NCI-H1105 (cell line): ENCODE results near the gene MAPK1.
"Not testable (repeated sequence)": the region's sequence is repeated elsewhere in the genome, so short reads cannot be mapped to it uniquely, and the experiment has no call there.

Experiments
- DNase-seq: peaks from one replicate; lab custom pipeline; 2025; lab: John Stamatoyannopoulos, UW

Gene MAPK1

DNA sequence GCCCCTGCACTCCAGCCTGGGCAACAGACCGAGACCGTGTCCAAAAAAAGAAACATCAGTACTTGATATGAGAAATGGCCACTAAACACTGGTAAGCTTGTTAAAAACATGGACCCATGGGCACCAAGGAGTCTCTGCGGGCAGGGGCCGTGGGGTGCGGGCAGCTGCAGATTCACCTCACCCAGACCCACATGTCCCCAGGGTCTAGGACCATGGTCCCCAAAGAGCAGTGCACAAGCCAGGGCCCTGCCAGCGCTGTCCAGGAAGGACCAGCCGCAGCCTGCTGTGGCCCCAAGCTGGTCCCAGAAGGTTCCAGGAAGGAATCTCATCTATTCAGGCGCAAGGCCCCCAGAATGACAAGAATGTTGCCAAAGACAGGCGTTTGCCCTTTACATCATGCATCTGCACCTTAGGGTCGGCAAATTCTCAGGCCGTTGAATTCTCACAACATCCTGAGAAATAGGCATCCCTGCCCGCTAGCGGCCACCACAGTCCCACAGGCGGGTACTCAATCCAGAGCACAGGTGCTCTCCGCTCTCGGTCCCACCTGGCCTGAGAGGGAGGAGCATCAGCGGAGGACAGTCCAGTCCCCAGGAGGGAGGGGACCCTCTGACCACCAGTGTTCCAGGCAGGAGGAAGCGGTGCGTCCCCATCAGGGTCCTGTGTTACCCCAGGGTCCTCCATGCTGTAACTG, 141.3 kb downstream of the MAPK1 start:
- no peak for DNase-seq

DNA sequence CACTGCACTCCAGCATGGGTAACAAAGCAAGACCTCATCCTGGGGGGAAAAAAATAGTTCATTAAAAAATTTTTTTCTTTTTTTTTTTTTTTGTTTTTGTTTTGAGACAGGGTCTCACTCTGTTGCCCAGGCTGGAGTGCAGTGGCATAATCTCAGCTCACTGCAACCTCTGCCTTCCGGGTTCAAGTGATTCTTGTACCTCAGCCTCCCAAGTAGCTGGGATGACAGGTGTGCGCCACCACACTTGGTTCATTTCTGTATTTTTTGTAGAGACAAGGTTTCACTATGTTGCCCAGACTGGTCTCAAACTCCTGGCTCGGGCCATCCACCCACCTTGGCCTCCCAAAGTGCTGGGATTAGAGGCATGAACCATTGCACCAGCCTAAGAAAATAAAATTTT, 142.9 kb downstream of the MAPK1 start:
- DNase-seq, result not testable (repeated sequence)

DNA sequence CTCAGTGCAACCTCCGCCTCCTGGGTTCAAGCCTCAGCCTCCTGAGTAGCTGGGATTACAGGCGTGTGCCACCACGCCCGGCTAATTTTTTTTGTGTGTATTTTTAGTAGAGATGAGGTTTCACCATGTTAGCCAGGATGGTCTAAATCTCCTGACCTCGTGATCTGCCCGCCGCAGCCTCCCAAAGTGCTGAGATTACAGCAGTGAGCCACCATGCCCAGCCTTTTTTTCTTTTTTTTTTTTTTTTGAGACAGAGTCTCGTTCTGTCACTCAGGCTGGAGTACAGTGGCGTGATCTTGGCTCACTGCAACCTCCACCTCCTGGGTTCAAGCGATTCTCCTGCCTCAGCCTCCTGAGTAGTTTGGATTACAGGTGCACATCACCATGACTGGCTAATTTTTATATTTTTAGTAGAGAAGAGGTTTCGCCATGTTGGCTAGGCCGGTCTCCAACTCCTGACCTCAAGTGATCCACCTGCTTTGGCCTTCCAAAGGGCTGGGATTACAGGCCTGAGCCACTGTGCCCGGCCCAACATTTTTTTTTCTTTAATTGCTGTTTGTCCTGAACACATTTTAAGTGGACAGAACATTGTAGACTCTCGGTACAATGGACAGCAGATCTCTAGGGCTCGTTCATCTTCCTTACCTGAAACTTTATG, 146.1 kb downstream of the MAPK1 start:
- DNase-seq, result not testable (repeated sequence)

DNA sequence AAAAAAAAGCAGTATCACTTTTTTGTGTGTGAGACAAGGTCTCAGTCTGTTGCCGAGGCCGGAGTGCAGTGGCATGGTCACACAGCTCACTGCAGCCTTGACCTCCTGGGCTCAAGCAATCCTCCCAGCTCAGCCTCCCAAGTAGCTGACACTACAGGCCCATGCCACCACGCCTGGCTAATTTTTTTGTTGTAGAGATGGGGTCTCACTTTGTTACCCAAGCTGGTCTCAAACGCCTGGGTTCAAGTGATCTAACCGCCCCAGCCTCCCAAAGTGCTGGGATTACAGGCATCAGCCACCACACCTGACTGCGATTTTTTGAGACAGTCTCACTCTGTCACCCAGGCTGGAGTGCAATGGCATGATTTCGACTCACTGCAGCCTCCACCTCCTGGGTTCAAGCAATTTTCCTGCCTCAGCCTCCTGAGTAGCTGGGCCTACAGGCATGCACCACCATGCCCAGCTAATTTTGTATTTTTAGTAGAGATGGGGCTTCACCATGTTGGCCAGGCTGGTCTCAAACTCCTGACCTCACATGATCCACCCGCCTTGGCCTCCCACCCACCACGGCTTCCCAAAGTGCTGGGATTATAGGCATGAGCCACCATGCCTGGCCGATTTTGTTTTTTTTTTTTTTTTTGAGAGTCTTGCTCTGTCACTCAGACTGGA, 147.1 kb downstream of the MAPK1 start:
- not testable (repeated sequence) for DNase-seq

DNA sequence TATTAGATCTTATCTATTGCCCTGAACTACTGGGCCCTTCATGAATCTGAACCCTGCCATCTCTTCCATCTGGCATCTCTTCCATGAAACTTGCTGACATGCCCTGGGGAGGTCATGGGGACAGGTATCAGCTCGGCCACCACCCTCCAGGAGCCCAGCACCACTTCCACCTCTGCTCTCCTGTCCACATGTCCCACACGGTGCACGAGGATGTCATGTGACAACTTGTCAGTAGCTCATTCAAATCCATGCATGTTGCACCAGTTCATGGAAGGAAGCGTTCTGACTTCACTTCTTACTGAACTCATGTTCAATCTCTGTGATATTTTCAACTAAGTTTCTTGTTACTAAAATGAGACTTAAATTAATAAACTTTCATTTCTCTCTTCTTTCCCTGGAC, 148.4 kb downstream of the MAPK1 start:
- DNase-seq, result no peak

DNA sequence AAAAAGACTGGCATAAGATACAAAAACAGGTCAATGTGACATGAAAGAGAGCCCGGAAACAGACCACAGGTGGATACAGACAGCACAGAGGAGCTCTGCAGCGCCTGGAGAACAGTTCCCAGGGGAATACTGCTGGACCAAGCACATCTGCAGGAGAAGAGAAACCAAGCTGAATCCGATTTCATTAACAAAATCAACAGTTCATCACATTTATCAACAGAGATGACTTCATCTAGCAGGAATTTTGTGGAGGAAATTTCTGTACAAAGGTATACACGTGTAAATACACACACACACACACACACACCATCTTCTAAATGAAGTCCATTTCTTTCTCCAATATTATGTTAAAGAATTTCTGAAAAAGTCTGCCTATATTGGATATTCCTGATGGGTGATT, 148.9 kb downstream of the MAPK1 start:
- DNase-seq, result no peak

DNA sequence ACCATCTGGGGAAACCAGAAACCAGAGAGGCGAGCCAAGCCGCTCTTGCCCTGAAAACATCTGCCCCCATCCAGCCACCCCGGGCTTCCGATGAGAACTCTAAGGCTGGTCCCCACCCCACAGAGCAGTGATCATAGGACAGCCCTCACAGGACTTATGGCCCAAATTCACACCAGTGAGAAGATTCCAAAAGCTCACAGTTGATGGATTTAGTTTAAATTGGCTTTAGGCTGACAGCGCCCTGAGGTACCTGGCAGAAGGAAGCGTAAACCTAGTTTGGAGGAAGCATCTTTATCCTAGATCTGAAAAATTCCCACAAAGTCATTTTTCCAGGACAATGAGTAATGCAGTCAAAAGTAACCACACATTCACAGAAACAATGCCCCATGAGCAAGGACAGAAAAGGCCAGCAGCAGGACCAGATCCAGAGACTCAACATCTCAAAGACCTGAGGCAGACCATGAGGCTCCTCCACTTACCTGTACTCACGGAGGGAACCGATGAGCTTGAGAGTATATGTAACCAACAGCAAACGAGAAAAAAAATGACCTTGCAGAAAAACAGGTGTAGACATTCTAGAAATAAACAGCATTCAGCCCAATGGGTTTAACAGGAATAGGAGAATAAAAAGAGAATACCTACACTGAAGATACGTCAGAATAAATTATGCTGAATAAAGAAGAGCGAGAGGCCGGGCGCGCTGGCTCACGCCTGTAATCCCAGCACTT, 150.9 kb downstream of the MAPK1 start:
- not testable (repeated sequence) for DNase-seq

DNA sequence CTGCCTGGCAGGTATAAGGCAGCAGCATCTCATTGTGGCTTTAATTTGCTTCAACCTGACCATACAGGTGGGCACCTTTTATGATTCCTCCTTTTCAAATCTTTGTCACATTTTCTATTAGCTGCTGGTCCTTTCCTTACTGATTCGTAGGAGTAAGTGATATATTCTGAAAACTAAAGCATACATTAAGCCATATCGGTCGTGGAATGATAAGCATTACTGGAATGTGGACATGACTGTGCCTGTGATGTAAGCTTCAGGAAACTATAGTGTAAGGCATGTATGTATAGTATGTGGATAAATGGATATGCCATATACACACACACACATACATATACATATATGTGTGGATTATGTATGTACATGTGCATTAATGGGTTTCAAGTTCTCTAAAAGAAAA, 152.7 kb downstream of the MAPK1 start:
- DNase-seq, result no peak

DNA sequence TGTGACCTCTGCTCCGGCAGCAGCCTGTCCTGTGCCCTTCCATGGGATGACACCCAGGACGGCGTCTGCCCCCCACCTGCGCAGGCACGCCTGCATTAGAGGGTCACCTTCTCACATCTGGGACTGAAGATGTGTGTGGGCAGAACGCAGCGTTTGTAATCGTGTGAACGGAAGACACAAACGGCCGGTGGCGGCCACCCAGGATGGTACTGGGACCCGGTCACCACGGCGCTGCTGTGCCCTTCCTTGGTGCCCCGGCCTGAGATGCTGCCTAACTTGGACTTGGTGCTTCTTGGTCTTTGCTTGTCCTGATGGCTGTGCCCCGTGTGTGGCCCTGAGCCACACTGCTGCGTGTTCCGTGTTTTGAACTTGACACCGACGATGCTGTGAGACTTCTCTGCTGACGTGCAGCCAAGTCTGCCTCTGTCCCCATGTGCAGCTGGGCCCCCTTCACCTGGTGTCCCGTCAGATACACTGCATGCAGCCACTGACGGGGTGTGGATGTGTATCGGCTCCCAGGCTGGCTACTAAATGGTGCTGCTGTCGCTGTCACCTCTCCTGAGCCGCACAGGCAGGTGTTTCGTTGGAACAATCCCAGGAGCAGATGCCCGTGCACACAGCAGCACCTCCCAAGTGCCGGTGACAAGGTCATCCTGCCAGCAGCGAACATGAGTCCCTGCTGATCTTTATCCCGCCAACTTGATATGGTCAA, 153.2 kb downstream of the MAPK1 start:
- DNase-seq, result no peak

DNA sequence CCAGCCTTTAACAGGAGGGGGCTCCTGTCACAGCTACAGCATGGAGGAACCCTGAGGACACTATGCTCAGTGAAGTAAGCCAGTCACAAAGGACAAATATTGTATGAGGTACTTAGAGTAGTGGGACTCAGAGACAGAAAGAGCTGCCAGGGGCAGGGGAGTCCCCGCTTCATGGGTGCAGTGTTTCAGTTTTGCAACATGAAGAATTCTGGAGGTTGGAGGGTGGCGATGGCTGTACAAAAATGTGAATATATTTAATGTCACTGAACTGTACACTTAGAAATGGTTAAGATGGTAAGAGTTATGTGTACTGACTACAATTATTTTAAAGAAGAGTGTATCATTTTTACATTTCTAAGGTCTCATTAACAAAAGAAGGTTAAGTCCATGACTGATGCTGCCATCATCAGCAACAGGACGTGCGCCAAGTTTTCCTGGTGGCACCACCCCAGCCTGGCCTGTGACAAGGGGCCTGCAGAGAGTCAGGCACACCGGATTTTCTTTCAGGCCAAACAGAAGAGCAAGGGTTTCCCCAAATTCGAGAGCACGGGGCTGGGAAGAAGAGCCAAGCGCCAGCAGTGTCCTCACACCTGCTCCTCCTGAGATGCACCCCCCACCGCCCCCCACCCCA, 153.9 kb downstream of the MAPK1 start:
- DNase-seq, result no peak

DNA sequence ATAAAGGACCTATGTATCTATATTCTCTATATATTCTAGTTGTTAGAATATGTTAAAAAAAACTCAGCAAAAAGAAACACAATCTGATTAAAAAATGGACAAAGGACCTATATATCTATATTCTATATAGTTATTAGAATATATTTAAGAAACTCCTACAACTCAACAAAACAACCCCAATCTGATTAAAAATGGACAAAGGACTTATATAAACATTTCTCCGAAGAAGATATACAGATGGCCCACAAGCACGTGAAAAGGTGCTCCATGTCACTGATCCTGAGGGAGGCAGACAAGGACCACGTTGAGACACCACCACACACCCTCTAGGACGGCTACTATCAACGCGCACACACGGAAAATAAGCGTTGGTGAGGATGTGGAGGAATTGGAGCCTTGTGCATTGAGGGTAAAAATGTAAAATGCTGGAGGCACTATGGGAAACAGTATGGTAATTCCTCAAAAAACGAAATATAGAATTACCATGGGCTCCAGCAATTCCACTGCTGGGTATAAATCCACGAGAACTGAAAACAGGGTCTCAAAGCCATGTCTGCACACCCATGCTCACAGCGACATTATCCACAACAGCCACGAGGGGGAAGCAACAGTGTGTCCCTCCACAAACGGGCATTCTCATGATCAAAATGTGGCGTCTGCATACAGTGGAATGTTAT, 154.6 kb downstream of the MAPK1 start:
- DNase-seq, result no peak

DNA sequence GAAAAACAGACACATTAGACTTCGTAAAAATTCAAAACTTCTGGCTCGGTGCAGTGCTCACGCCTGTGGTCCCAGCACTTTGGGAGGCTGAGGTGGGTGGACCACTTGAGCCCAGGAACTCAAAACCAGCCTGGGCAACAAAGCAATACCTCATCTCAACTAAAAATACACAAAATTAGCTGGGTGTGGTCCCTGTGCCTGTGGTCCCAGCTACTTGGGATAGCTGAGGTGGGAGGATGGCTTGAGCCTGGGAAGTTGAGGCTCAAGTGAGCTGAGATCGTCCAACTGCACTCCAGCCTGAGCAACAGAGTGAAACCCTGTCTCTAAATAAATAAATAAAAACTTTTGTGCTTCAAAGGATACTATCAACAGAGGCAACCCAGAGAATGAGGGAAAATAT, 155.6 kb downstream of the MAPK1 start:
- DNase-seq, result no peak

DNA sequence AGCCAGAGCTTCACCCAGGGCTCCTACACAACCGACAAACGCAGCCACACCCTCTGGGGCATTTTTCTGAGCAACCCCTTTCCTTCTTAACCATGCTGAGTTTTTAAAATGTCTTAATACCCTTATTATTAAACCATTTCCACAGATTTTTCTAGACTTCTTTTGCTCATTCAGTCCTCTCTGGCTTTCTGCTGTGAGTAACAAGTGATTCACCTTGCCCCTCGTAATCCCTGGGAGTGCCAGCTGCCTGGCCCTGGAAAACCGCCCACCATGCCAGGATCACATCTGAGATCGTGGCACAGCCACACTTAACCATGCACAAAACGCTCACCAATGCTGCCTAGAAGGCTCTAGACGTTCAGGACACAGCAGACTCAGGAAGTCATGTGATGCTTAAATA, 157.3 kb downstream of the MAPK1 start:
- DNase-seq, result no peak

DNA sequence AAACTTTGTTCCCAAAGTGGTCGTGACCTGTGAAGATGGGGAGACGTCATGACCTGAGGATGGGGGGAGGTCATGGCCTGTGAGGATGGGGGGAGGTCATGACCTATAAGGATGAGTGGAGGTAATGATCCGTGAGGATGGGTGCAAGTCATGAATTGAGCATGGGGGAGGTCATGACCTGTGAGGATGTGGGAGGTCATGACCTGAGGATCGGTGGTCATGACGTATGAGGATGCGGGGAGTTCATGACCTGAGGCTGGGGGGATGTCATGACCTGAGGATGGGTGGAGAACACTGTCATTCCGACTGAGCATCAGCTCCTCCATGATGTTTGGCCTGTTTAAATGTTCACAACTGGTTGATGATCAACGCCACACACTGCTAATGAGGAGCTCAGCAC, 157.8 kb downstream of the MAPK1 start:
- DNase-seq, result no peak

DNA sequence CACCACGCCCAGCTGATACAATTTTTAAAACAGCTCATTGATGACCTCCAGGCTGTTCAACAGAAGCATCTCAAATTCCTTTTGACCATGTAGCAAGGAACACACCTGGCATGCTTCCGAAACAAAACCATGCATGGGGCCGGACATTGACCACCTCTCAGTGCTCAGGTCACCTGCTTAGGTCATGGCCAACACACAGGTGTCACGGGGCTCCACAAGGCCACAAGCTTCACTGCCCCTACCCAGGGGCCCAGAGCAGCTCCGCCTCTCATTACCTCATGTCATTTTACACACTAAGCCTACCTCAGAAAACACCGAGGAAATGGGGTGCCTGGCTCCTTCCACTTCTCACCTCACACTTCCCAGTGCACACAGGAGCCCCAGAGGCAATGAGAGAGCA, 158.5 kb downstream of the MAPK1 start:
- DNase-seq, result no peak

DNA sequence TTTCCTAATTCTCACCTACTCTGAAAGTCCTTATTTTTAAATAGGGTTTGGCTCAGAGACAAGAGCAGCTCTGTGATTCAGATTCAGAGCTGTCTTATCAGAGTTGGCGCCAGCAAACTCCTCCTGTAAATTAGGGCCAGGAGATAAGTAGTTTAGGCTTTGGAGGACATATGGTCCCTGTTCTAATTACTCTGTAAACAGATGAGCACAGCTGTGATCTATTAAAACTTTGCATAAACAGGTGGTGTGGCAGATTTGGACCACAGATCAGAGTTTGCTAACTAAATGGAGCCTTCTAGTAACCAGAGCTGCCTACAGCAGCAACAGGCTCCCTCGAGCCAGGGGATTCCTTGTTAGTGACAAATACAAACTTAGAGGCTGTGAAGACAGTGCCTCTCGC, 159.8 kb downstream of the MAPK1 start:
- DNase-seq, result peak; percentile 44
